ENCODE data around the gene MRS2. TPM values are rescaled to one million over a fixed set of nuclear protein-coding genes. Genes with fewer than 3 reads are reported as not detected.
A peak's percentile ranks its signal among the peaks of the same experiment; 100 is the strongest.

MRS2 gene
- total RNA-seq, 1 donor from 2014 or later = 27.5 TPM

DNA sequence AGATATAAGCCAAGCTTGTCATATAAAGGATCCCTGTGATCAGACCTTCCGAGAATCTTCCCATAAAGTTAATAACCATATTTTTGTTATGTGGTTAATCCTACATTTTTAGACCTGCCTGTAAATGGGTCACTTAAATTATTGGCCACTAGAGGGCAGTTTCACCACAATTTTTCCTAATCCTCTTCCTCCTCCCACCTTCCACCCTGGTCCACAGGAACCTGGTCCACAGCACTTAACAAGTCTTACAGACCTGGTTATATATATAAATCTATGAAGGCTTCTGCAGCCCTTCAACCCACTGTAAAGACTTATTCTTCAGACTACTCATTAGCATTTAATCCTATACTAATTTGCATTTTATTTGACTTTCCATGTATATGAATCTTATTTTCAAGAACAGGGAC is 28.3 kb downstream of the MRS2 start:
- Mint-ChIP-seq H3K4me3 (no peak overlapping the region), H3K36me3 (peaks cover 10% of the 10 kb centered on the region), H3K4me1 (peaks cover 5% of the 10 kb centered on the region), H3K27me3 (ENCODE audit: low read depth) (no peaks in the 10 kb centered on the region), H3K27ac (no peak overlapping the region), H3K9me3 (no peaks in the 10 kb centered on the region)
- no peak for DNase-seq (ENCODE audit: low spot score in 2 of 2, unreplicated experiment in 2 of 2)
- TF ChIP-seq CTCF (IDR thresholded peaks at IDR 0.05; ENCODE audit: unreplicated experiment) = peak; percentile 88

DNA sequence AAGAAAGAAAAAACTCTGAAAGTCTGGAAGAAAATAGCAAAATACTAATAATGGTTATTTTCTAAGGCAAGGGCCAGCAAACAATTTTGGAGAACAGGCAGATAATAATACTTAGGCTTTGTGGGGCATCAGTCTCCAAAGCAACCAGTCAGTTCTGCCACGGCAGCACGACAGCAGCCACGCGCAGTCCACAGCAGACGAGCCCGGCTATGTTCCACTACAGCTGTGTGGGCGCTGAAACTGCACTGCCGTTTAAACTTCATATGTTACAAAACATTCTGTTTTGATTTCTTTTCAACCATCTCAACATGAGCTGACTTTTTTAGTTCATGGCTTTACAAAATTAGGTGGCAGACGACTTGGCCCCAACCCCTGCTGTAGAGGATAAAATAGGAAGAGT is 29.9 kb downstream of the MRS2 start:
- H3K4me1 Mint-ChIP-seq = peaks cover 5% of the 10 kb centered on the region
- H3K4me3 Mint-ChIP-seq = no peak overlapping the region
- H3K36me3 Mint-ChIP-seq = peaks cover 10% of the 10 kb centered on the region
- H3K27me3 Mint-ChIP-seq (ENCODE audit: low read depth) = no peaks in the 10 kb centered on the region
- no peaks in the 10 kb centered on the region for H3K9me3 Mint-ChIP-seq
- H3K27ac Mint-ChIP-seq = no peak overlapping the region
- TF ChIP-seq CTCF (IDR thresholded peaks at IDR 0.05; ENCODE audit: unreplicated experiment) = no peak
- no peak for DNase-seq (ENCODE audit: low spot score in 2 of 2, unreplicated experiment in 2 of 2)

GRCh38 chr6:24436979-24437378 is 34.2 kb downstream of the MRS2 start:
- TF ChIP-seq CTCF (IDR thresholded peaks at IDR 0.05; ENCODE audit: unreplicated experiment) = no peak
- H3K27ac Mint-ChIP-seq = no peak overlapping the region
- no peak for DNase-seq (ENCODE audit: low spot score in 2 of 2, unreplicated experiment in 2 of 2)
- no peaks in the 10 kb centered on the region for H3K27me3 Mint-ChIP-seq (ENCODE audit: low read depth)
- no peak overlapping the region for H3K4me3 Mint-ChIP-seq
- no peaks in the 10 kb centered on the region for H3K9me3 Mint-ChIP-seq
- H3K36me3 Mint-ChIP-seq = peaks cover 4% of the 10 kb centered on the region
- no peaks in the 10 kb centered on the region for H3K4me1 Mint-ChIP-seq

DNA sequence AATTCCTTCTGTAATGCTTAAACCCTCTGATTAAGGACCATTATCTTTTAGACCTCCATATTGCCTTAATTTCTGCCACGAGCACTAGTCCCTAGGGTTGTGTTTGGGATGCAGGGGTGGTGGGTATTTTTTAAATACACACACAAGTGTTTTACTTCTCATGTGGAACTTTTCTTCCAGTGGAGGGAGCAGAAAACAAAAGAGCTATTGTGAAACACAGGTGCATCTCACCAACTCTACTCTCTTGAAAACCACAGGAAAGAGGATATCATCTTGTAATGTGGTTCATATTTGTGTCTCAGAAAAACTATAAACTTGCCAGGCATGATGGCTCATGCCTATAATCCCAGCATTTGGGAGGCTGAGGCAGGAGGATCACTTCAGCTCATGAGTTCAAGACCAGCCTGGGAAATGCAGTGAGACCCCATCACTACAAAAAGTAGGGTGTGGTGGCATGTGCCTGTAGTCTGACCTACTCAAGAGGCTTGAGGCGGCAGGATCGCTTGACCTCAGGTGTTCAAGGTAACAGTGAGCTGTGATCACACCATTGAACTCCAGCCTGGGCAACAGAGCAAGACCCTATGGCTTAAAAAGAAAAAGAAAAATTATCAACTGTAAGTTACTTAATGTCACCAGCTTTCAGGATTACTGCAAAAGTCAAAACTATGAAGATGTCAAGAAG is 37.3 kb downstream of the MRS2 start:
- H3K4me1 Mint-ChIP-seq = no peaks in the 10 kb centered on the region
- H3K4me3 Mint-ChIP-seq = no peak overlapping the region
- H3K36me3 Mint-ChIP-seq = no peaks in the 10 kb centered on the region
- TF ChIP-seq CTCF (IDR thresholded peaks at IDR 0.05; ENCODE audit: unreplicated experiment) = no peak
- H3K27ac Mint-ChIP-seq = no peak overlapping the region
- no peaks in the 10 kb centered on the region for H3K27me3 Mint-ChIP-seq (ENCODE audit: low read depth)
- H3K9me3 Mint-ChIP-seq = no peaks in the 10 kb centered on the region
- no peak for DNase-seq (ENCODE audit: low spot score in 2 of 2, unreplicated experiment in 2 of 2)

DNA sequence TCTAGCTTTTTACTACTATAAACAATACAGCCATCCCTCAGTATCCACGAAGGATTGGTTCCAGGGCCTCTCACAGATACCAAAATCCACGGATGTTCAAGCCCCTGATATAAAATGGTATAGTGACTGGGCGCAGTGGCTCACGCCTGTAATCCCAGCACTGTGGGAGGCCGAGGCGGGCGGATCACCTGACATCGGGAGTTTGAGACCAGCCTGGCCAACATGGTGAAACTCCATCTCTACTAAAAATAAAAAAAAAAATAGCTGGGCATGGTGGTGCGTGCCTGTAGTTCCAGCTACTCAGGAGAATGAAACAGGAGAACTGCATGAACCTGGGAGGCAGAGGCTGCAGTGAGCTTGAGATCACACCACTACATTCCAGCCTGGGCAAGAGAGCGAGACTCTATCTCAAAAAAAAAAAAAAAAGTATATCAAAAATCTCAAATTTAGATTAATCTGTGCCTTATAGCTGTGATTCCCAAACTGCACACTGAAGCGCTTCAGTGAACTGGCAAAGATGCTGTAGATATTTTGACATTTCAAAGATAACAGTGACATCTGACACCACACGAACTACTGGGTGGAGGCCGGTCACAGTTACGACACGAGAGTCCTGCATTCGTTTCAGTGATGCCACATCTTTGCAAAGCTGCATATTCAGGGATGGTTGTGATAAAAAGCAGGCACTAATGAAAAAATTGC is 38.3 kb downstream of the MRS2 start:
- TF ChIP-seq CTCF (IDR thresholded peaks at IDR 0.05; ENCODE audit: unreplicated experiment) = no peak
- no peak for DNase-seq (ENCODE audit: low spot score in 2 of 2, unreplicated experiment in 2 of 2)
- no peaks in the 10 kb centered on the region for H3K27me3 Mint-ChIP-seq (ENCODE audit: low read depth)

More for the DNA sequence above, 38.3 kb downstream of the MRS2 start:
- H3K9me3 Mint-ChIP-seq = no peaks in the 10 kb centered on the region
- H3K27ac Mint-ChIP-seq = no peak overlapping the region
- H3K4me1 Mint-ChIP-seq = no peaks in the 10 kb centered on the region
- H3K36me3 Mint-ChIP-seq = no peaks in the 10 kb centered on the region
- H3K4me3 Mint-ChIP-seq = no peak overlapping the region

Measured in mesothelial cell of epicardium (in vitro differentiated cells).